NOMO-1 treated with dmso at 0.1 percent for 144 hours (cell line): ENCODE results near the gene LRRN2.
"Not testable (repeated sequence)": the region's sequence is repeated elsewhere in the genome, so short reads cannot be mapped to it uniquely, and the experiment has no call there.

Experiments used
- DNase-seq: peaks from one replicate; lab custom pipeline; 2025; ENCODE audit not compliant: unreplicated experiment; lab: John Stamatoyannopoulos, UW

The LRRN2 gene

GRCh38 chr1:204576422-204576821 lies 109.1 kb downstream of the LRRN2 start:
- no peak for DNase-seq

- no peak for DNase-seq
Measured at GRCh38 chr1:204575221-204576190, 110.0 kb downstream of the LRRN2 start.

- no peak for DNase-seq
Measured at GRCh38 chr1:204574865-204575163, 110.7 kb downstream of the LRRN2 start.

- DNase-seq, result no peak
Measured at GRCh38 chr1:204574016-204574864, 111.3 kb downstream of the LRRN2 start.

- DNase-seq, result no peak
Measured at GRCh38 chr1:204572923-204573922, 112.3 kb downstream of the LRRN2 start.

GRCh38 chr1:204571631-204572030 lies 113.9 kb downstream of the LRRN2 start:
- no peak for DNase-seq

- no peak for DNase-seq
Measured at GRCh38 chr1:204571128-204571527, 114.4 kb downstream of the LRRN2 start.

- DNase-seq, result not testable (repeated sequence)
Measured at GRCh38 chr1:204570021-204570420, 115.5 kb downstream of the LRRN2 start.

GRCh38 chr1:204569478-204569877 lies 116.1 kb downstream of the LRRN2 start:
- no peak for DNase-seq

GRCh38 chr1:204568576-204569315 lies 116.8 kb downstream of the LRRN2 start:
- no peak for DNase-seq
